OCI-LY1 (cell line): ENCODE measurements around the gene PRKCA.

Source experiments
- H2AFZ ChIP-seq: fragments of 200-600 bp; sonication (generic), shearing (Covaris generic); 2 replicates; pipeline ENCODE4 v1.6.0; 2014; ENCODE audit warnings: antibody characterized with exemption, mild to moderate bottlenecking, low read length
- H3F3A ChIP-seq: fragments of 200-600 bp; sonication (generic), shearing (Covaris generic); 2 replicates; pipeline ENCODE4 v1.6.0; 2014; ENCODE audit warnings: mild to moderate bottlenecking, antibody characterized with exemption, low read length, moderate library complexity; ENCODE audit not compliant: insufficient read depth
- H3K27ac ChIP-seq: fragments of 200-600 bp; sonication (generic); 2 replicates; pipeline ENCODE4 v1.5.1; 2014; ENCODE audit warnings: low read length, mixed run types, mild to moderate bottlenecking, low read depth; ENCODE audit not compliant: poor library complexity, severe bottlenecking
- H3K27me3 ChIP-seq: fragments of 200-600 bp; sonication (generic); 2 replicates; pipeline ENCODE4 v1.6.0; 2014; ENCODE audit warnings: antibody characterized with exemption, mild to moderate bottlenecking, low read length, moderate library complexity; ENCODE audit not compliant: insufficient read depth
- H3K36me3 ChIP-seq: fragments of 200-600 bp; sonication (generic); 2 replicates; pipeline ENCODE4 v1.6.1; 2014; ENCODE audit warnings: mild to moderate bottlenecking, antibody characterized with exemption, low read length, moderate library complexity, mixed read lengths; ENCODE audit not compliant: insufficient read depth
- H3K4me1 ChIP-seq: fragments of 200-600 bp; sonication (generic); 2 replicates; pipeline ENCODE4 v1.5.1; 2014; ENCODE audit warnings: mild to moderate bottlenecking, low read length, moderate library complexity; ENCODE audit not compliant: insufficient read depth, severe bottlenecking
- H3K4me2 ChIP-seq: fragments of 200-600 bp; sonication (generic), shearing (Covaris generic); 2 replicates; pipeline ENCODE4 v1.6.1; 2014; ENCODE audit warnings: low read length
- H3K4me3 ChIP-seq: fragments of 200-600 bp; sonication (generic); 2 replicates; pipeline ENCODE4 v1.5.1; 2014; ENCODE audit warnings: low read length, low read depth, mild to moderate bottlenecking, mixed read lengths; ENCODE audit not compliant: poor library complexity, severe bottlenecking
- H3K79me2 ChIP-seq: fragments of 200-600 bp; shearing (Covaris generic); 2 replicates; pipeline ENCODE4 v1.6.1; 2016; ENCODE audit warnings: mixed run types, low read length, mixed read lengths; ENCODE audit not compliant: insufficient read depth
- H3K9ac ChIP-seq: fragments of 200-600 bp; sonication (generic), shearing (Covaris generic); 2 replicates; pipeline ENCODE4 v1.6.1; 2014; ENCODE audit warnings: mild to moderate bottlenecking, low read length, mixed read lengths
- H3K9me2 ChIP-seq: fragments of 200-600 bp; sonication (generic), shearing (Covaris generic); 2 replicates; pipeline ENCODE4 v1.6.1; 2014; ENCODE audit warnings: low read depth, mild to moderate bottlenecking, low read length, mixed read lengths
- H3K9me3 ChIP-seq: fragments of 200-600 bp; shearing (Covaris generic); 2 replicates; pipeline ENCODE4 v1.6.1; 2014; ENCODE audit warnings: low read length, mixed read lengths
- H4K20me1 ChIP-seq: fragments of 200-600 bp; sonication (generic), shearing (Covaris generic); 2 replicates; pipeline ENCODE4 v1.6.0; 2016; ENCODE audit warnings: mild to moderate bottlenecking, low read length; ENCODE audit not compliant: insufficient read depth
- EZH2 ChIP-seq: fragments of 200-600 bp; sonication (generic), shearing (Covaris generic); IDR thresholded peaks from 2 replicates; pipeline ENCODE4 v1.8.0; 2017; ENCODE audit warnings: borderline replicate concordance, mixed run types, mild to moderate bottlenecking, antibody characterized with exemption, low read length, moderate library complexity, mixed read lengths
- TF ChIP-seq, protein P1 (sequence below): fragments of 200-600 bp; sonication (generic), shearing (Covaris generic); IDR thresholded peaks from 2 replicates; pipeline ENCODE4 v1.5.1; 2017; ENCODE audit warnings: mild to moderate bottlenecking, antibody characterized with exemption, low read length, moderate library complexity, mixed read lengths

Gene PRKCA

DNA sequence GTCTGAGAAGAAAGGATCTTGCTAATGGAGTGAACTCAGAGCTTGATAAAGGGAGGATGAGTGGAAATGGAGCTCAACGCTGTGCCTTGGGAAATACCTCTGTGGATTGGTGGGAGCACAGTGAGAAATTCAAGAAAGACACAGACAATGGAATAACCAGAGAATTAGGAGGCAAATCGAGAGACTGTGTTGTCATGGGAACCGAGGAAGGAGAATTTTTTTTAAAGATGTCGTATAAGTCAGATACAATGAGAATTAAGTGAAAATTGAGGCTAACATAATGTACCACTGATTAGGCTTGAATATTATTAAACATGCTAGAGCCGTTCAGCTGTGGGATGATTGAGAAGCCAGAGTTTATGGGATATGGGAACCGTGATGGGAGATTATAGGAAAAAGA is 134.2 kb downstream of the PRKCA start:
- H2AFZ ChIP-seq, result no peak overlapping the region
- H3K79me2 ChIP-seq, result no peaks in the 10 kb centered on the region
- H3K4me1 ChIP-seq, result peaks cover 53% of the 10 kb centered on the region
- H3K9me3 ChIP-seq, result no peaks in the 10 kb centered on the region
- no peaks in the 10 kb centered on the region for H3K27me3 ChIP-seq
- H3K9me2 ChIP-seq, result no peaks in the 10 kb centered on the region
- H4K20me1 ChIP-seq, result no peaks in the 10 kb centered on the region
- TF ChIP-seq, protein P1, sequence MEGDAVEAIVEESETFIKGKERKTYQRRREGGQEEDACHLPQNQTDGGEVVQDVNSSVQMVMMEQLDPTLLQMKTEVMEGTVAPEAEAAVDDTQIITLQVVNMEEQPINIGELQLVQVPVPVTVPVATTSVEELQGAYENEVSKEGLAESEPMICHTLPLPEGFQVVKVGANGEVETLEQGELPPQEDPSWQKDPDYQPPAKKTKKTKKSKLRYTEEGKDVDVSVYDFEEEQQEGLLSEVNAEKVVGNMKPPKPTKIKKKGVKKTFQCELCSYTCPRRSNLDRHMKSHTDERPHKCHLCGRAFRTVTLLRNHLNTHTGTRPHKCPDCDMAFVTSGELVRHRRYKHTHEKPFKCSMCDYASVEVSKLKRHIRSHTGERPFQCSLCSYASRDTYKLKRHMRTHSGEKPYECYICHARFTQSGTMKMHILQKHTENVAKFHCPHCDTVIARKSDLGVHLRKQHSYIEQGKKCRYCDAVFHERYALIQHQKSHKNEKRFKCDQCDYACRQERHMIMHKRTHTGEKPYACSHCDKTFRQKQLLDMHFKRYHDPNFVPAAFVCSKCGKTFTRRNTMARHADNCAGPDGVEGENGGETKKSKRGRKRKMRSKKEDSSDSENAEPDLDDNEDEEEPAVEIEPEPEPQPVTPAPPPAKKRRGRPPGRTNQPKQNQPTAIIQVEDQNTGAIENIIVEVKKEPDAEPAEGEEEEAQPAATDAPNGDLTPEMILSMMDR, result no peak
- TF ChIP-seq EZH2, result no peak
- H3K36me3 ChIP-seq, result no peaks in the 10 kb centered on the region
- no peak overlapping the region for H3K27ac ChIP-seq
- H3F3A ChIP-seq, result no peaks in the 10 kb centered on the region
- H3K9ac ChIP-seq, result no peak overlapping the region
- H3K4me3 ChIP-seq, result no peak overlapping the region
- no peak overlapping the region for H3K4me2 ChIP-seq

DNA sequence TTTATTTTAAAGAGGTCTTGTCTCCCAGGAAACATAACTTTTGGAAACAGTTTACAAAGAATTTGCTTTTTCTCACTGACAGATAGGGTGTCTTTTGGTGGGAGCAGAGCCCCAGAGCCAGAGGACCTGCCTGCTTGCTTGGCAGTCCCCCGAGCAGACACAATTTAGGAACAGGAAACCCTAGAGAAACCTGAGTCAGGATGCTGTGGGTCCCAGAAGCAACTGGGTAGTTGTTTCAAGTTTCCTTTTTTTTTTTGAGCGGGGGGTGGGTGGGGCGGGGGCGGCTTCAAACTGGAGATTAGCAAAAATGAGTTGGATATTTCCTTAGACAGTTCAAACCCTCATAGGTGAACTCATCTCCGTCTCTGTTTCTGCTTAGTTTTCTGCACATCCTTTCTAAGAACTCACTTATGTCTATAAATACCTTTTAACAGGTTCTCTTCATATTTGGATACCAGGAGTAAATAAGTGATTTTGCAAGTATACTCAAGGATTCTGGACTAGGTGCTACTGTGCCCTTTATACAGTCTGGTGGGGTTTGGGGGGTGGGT is 135.1 kb downstream of the PRKCA start:
- Histone ChIP-seq H4K20me1 (no peaks in the 10 kb centered on the region), H3K4me1 (peaks cover 55% of the 10 kb centered on the region), H3K4me2 (no peak overlapping the region), H3K36me3 (no peaks in the 10 kb centered on the region), H2AFZ (no peak overlapping the region), H3K79me2 (no peaks in the 10 kb centered on the region), H3K4me3 (no peak overlapping the region), H3K9ac (no peak overlapping the region), H3K9me3 (no peaks in the 10 kb centered on the region), H3K27me3 (no peaks in the 10 kb centered on the region), H3F3A (peaks cover 3% of the 10 kb centered on the region; the same call in 1 of the 2 replicates), H3K27ac (no peak overlapping the region), H3K9me2 (no peaks in the 10 kb centered on the region)
- TF ChIP-seq, protein P1, result no peak
- no peak for TF ChIP-seq EZH2

DNA sequence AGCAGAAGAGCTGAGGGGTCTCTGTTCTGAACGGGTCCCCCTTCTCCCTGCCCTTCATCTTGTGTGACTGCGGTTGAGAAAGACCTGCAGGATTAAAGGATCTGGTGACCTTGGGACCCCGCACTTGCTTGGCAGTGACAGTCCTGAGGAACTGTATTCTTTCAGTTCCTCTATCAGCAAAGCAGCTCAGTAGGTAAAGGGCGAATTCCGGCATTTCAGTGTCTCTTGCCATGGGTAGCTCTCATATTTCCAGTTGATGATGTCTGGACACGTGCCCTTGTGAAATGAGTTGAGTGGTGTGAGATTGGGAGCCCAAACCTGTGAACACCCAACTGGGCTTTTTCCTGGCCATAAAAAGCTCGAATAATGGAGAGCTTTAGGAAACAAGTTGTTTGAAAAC is 135.7 kb downstream of the PRKCA start:
- Histone ChIP-seq H3K4me2 (no peak overlapping the region), H3K27ac (no peak overlapping the region), H3K9me3 (no peaks in the 10 kb centered on the region), H4K20me1 (no peaks in the 10 kb centered on the region), H3K27me3 (no peaks in the 10 kb centered on the region), H3K36me3 (no peaks in the 10 kb centered on the region), H3K4me3 (no peak overlapping the region), H3K79me2 (no peaks in the 10 kb centered on the region), H3K9me2 (no peaks in the 10 kb centered on the region), H3K4me1 (peaks cover 55% of the 10 kb centered on the region), H3K9ac (no peak overlapping the region), H3F3A (peaks cover 3% of the 10 kb centered on the region; the same call in 1 of the 2 replicates), H2AFZ (no peak overlapping the region)
- no peak for TF ChIP-seq EZH2
- TF ChIP-seq, protein P1, result no peak
